Testis (tissue), 5 donors: Measurements from ENCODE around the gene ITGA8. TPM values are rescaled to one million over a fixed set of nuclear protein-coding genes. Genes with fewer than 3 reads are reported as not detected.
"Not testable (repeated sequence)": the region's sequence is repeated elsewhere in the genome, so short reads cannot be mapped to it uniquely, and the experiment has no call there.

Experiments used
- DNase-seq: peaks from one replicate; pipeline ENCODE4 v3.0.0-alpha.2; 2019
- H3K27ac ChIP-seq, 2 donors: fragments of 200-600 bp; sonication (generic); one replicate each; pipeline ENCODE4 v1.5.1; 2019
- H3K27me3 ChIP-seq: fragments of 200-600 bp; sonication (generic); one replicate; pipeline ENCODE4 v1.5.1; 2019
- H3K36me3 ChIP-seq: fragments of 200-600 bp; sonication (generic); one replicate; pipeline ENCODE4 v1.5.1; 2017; ENCODE audit warnings: low read depth; ENCODE audit errors: missing control alignments
- H3K4me1 ChIP-seq: fragments of 200-600 bp; sonication (generic); one replicate; pipeline ENCODE4 v1.5.1; 2019
- H3K4me3 ChIP-seq, 2 donors: fragments of 200-600 bp; sonication (generic); one replicate each; pipeline ENCODE4 v1.5.1; 2017 to 2019
- H3K9me3 ChIP-seq: fragments of 200-600 bp; sonication (generic); one replicate; pipeline ENCODE4 v1.5.1; 2017
- CTCF ChIP-seq, 3 experiments: fragments of 450-650 bp in 2 of 3; fragments of 200-600 bp in 1 of 3; sonication (generic) in 1 of 3; IDR thresholded peaks; one replicate each; pipeline ENCODE4 v1.5.1; 2016 to 2019; ENCODE audit warnings: antibody characterized with exemption in 3 of 3, mild to moderate bottlenecking in 2 of 3, moderate library complexity in 1 of 3
- POLR2A ChIP-seq: fragments of 450-650 bp; IDR thresholded peaks from one replicate; pipeline ENCODE4 v1.6.1; 2017; ENCODE audit warnings: antibody characterized with exemption, mild to moderate bottlenecking, moderate library complexity
- WGBS, 2 donors: methylation state at CpG; one replicate each; pipeline ENCODE4 v1.1.5; 2018; 5-methylcytosine and 5-hydroxymethylcytosine counted together
- intact Hi-C: fragments of 100-400 bp; cut with DNase I; formaldehyde crosslinking; loops from one replicate; pipeline ENCODE4 v1.15.1; 2023; ENCODE audit warnings: low total_unique reads
- long read RNA-seq, 2 donors: transcript quantifications; one replicate each; lab custom pipeline, GENCODE V29; 2026
- polyA plus RNA-seq: library from polyadenylated mRNA; stranded (reverse); fragments of 350-450 nt; fragmentation: Illumina TruSeq; extraction: RNeasy Lipid Tissue Mini Kit (QIAGEN cat#74804); gene quantifications from one replicate; pipeline ENCODE4 v1.2.3, GENCODE V29; 2014; ENCODE audit warnings: low read depth, low replicate concordance; ENCODE audit not compliant: insufficient read depth
- total RNA-seq, 2 donors: library from RNA; depleted of rRNA; stranded (reverse); fragments of >200 nt; gene quantifications; one replicate each; pipeline ENCODE4 v1.2.3, GENCODE V29; 2016

Gene ITGA8
- total RNA-seq (under 1 TPM; 0.68 to 0.79 TPM), polyA plus RNA-seq (6.9 TPM)
- long read RNA-seq, donor 1, result 0 reads
- long read RNA-seq, donor 2, result 0 reads

- peak; percentile 45 for DNase-seq
- TF ChIP-seq CTCF (IDR thresholded peaks at IDR 0.05) (peak in 2 of 3 experiments; percentile 10 to 39), POLR2A (no peak)
- intact Hi-C loops, result loop anchor here (5.0 kb wide), 1 partner anchor 288 kb away; no protein-coding TSS in a partner anchor
- Histone ChIP-seq H3K9me3 (no peaks in the 10 kb centered on the region), H3K27ac (no peak within 1 kb of the TSS), H3K36me3 (no peaks in the 10 kb centered on the region), H3K4me3 (peak within 1 kb of the TSS; percentile 5 to 32), H3K4me1 (peaks cover 8% of the 10 kb centered on the region), H3K27me3 (no peaks in the 10 kb centered on the region)
- 12 to 38% methylated on average over 12 to 33 of the region's 33 CpGs for WGBS, 2 donors
Observed at GRCh38 chr10:15719899-15720634, at the start of gene ITGA8. TSS of gene ITGA8 (minus strand) at chr10:15719922. CDS start at chr10:15719771, 151 bp downstream.

GRCh38 chr10:15764892-15765454 lies 45.3 kb upstream of the ITGA8 start:
- WGBS, 2 donors, result 49 to 65% methylated on average over 2 of the region's 2 CpGs
- no peak for DNase-seq
- Histone ChIP-seq H3K4me3 (no peak overlapping the region), H3K27ac (no peak overlapping the region), H3K27me3 (no peaks in the 10 kb centered on the region), H3K4me1 (no peaks in the 10 kb centered on the region), H3K9me3 (no peaks in the 10 kb centered on the region), H3K36me3 (no peaks in the 10 kb centered on the region)
- intact Hi-C loops, result no loop called here
- TF ChIP-seq CTCF (IDR thresholded peaks at IDR 0.05) (no peak), POLR2A (no peak)

GRCh38 chr10:15763006-15763405 lies 43.3 kb upstream of the ITGA8 start:
- Histone ChIP-seq H3K4me3 (no peak overlapping the region), H3K9me3 (no peaks in the 10 kb centered on the region), H3K27ac (no peak overlapping the region), H3K27me3 (no peaks in the 10 kb centered on the region), H3K36me3 (no peaks in the 10 kb centered on the region), H3K4me1 (no peaks in the 10 kb centered on the region)
- WGBS, 2 donors, result 69 to 75% methylated on average over 8 of the region's 8 CpGs
- TF ChIP-seq CTCF (IDR thresholded peaks at IDR 0.05), result no peak
- TF ChIP-seq POLR2A, result no peak
- no peak for DNase-seq
- intact Hi-C loops, result no loop called here

GRCh38 chr10:15762239-15762638 lies 42.5 kb upstream of the ITGA8 start:
- H3K27me3 ChIP-seq, H3K4me1 ChIP-seq, H3K9me3 ChIP-seq, H3K4me3 ChIP-seq, H3K27ac ChIP-seq, H3K36me3 ChIP-seq, DNase-seq, intact Hi-C loops: not testable (repeated sequence)
- WGBS, 2 donors, result 82 to 96% methylated on average over 6 of the region's 6 CpGs

- 90 to 93% methylated on average over 4 of the region's 4 CpGs for WGBS, 2 donors
- H3K9me3 ChIP-seq, H3K4me1 ChIP-seq, DNase-seq, H3K27ac ChIP-seq, H3K36me3 ChIP-seq, H3K27me3 ChIP-seq, H3K4me3 ChIP-seq, intact Hi-C loops: not testable (repeated sequence)
Observed at GRCh38 chr10:15761224-15761623, 41.5 kb upstream of the ITGA8 start.
